ENCODE measurements around the gene BUB1.
"Not testable (repeated sequence)": the region's sequence is repeated elsewhere in the genome, so short reads cannot be mapped to it uniquely, and the experiment has no call there.

BUB1 gene

GRCh38 chr2:110677530-110678456 lies at the start of gene BUB1:
Gene BUB1 (minus strand): TSS chr2:110678063. CDS start chr2:110677995, 68 bp downstream.
- DNase-seq: peak; percentile 97

GRCh38 chr2:110726285-110726684 lies 48.4 kb upstream of the BUB1 start:
- DNase-seq: no peak

GRCh38 chr2:110725859-110726258 lies 48.0 kb upstream of the BUB1 start:
- no peak for DNase-seq

GRCh38 chr2:110725370-110725769 lies 47.5 kb upstream of the BUB1 start:
- no peak for DNase-seq

- no peak for DNase-seq
These were observed 47.0 kb upstream of the BUB1 start for GRCh38 chr2:110724820-110725219.

GRCh38 chr2:110720547-110720946 lies 42.7 kb upstream of the BUB1 start:
- no peak for DNase-seq

- no peak for DNase-seq
These were observed 41.1 kb upstream of the BUB1 start for GRCh38 chr2:110718990-110719389.

GRCh38 chr2:110718382-110718781 lies 40.5 kb upstream of the BUB1 start:
- DNase-seq: no peak

- DNase-seq: no peak
These were observed 39.9 kb upstream of the BUB1 start for GRCh38 chr2:110717734-110718133.

- DNase-seq: no peak
These were observed 39.2 kb upstream of the BUB1 start for GRCh38 chr2:110716959-110717645.

- no peak for DNase-seq
These were observed 36.8 kb upstream of the BUB1 start for GRCh38 chr2:110714452-110715224.

- DNase-seq: no peak
These were observed 35.9 kb upstream of the BUB1 start for GRCh38 chr2:110713513-110714362.

GRCh38 chr2:110712737-110713136 lies 34.9 kb upstream of the BUB1 start:
- DNase-seq: no peak

GRCh38 chr2:110708455-110708854 lies 30.6 kb upstream of the BUB1 start:
- no peak for DNase-seq

- no peak for DNase-seq
These were observed 29.6 kb upstream of the BUB1 start for GRCh38 chr2:110707386-110707965.

- DNase-seq: no peak
These were observed 24.9 kb upstream of the BUB1 start for GRCh38 chr2:110702514-110703380.

- DNase-seq: not testable (repeated sequence)
These were observed 20.4 kb upstream of the BUB1 start for GRCh38 chr2:110698253-110698652.

GRCh38 chr2:110695146-110695898 lies 17.5 kb upstream of the BUB1 start:
- not testable (repeated sequence) for DNase-seq

- DNase-seq: no peak
These were observed 13.9 kb upstream of the BUB1 start for GRCh38 chr2:110691612-110692258.
